ENCODE results near the gene NLGN3. TPM values are rescaled to one million over a fixed set of nuclear protein-coding genes. Genes with fewer than 3 reads are reported as not detected.

NLGN3 gene
- total RNA-seq, 1 donor from 2014 or later = under 0.01 TPM

- Histone ChIP-seq H3K4me3 (ENCODE audit: low read depth, low read length) (no peak overlapping the region), H3K27me3 (ENCODE audit: control insufficient read depth, insufficient read depth, low read length) (no peaks in the 10 kb centered on the region), H3K36me3 (ENCODE audit: control insufficient read depth, insufficient read depth, low read length) (no peaks in the 10 kb centered on the region)
- TF ChIP-seq, protein P1, sequence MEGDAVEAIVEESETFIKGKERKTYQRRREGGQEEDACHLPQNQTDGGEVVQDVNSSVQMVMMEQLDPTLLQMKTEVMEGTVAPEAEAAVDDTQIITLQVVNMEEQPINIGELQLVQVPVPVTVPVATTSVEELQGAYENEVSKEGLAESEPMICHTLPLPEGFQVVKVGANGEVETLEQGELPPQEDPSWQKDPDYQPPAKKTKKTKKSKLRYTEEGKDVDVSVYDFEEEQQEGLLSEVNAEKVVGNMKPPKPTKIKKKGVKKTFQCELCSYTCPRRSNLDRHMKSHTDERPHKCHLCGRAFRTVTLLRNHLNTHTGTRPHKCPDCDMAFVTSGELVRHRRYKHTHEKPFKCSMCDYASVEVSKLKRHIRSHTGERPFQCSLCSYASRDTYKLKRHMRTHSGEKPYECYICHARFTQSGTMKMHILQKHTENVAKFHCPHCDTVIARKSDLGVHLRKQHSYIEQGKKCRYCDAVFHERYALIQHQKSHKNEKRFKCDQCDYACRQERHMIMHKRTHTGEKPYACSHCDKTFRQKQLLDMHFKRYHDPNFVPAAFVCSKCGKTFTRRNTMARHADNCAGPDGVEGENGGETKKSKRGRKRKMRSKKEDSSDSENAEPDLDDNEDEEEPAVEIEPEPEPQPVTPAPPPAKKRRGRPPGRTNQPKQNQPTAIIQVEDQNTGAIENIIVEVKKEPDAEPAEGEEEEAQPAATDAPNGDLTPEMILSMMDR (IDR thresholded peaks at IDR 0.05; ENCODE audit: insufficient read depth, low read length, severe bottlenecking) = no peak
- DNase-seq (ENCODE audit: low read depth) (no peak), FAIRE-seq (no peak)
These were observed 39.0 kb upstream of the NLGN3 start for GRCh38 chrX:71105628-71106027.

GRCh38 chrX:71106427-71106826 is 38.2 kb upstream of the NLGN3 start, which contains the start of gene CXorf65:
TSS of gene CXorf65 (minus strand) at chrX:71106740. CDS start at chrX:71106556, 184 bp downstream.
- Histone ChIP-seq H3K4me3 (ENCODE audit: low read depth, low read length) (no peak within 1 kb of the TSS), H3K36me3 (ENCODE audit: control insufficient read depth, insufficient read depth, low read length) (no peaks in the 10 kb centered on the region), H3K27me3 (ENCODE audit: control insufficient read depth, insufficient read depth, low read length) (no peaks in the 10 kb centered on the region)
- TF ChIP-seq, protein P1 (IDR thresholded peaks at IDR 0.05; ENCODE audit: insufficient read depth, low read length, severe bottlenecking) = no peak
- DNase-seq (ENCODE audit: low read depth) (no peak), FAIRE-seq (no peak)

DNA sequence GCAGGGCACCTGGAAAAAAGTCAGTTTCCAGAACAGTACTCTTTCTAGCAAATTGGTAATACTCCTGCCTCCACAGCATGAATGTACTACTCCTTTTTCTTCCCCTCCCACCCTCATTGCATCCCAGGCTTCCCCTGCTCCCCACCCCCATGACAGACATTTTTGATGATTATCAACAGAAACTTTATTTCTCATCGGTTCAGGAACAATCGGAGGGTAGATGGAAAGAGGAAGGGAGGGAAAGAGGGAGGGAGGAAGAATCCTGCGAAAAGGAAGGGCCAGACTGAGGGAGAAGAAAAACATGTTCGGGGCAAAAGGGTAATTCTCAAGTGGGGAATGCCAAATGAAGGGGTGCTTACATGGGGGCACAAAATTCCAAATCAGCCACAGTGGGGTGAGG is 37.4 kb upstream of the NLGN3 start:
- DNase-seq (ENCODE audit: low read depth) (no peak), FAIRE-seq (no peak)
- Histone ChIP-seq H3K36me3 (ENCODE audit: control insufficient read depth, insufficient read depth, low read length) (no peaks in the 10 kb centered on the region), H3K27me3 (ENCODE audit: control insufficient read depth, insufficient read depth, low read length) (no peaks in the 10 kb centered on the region), H3K4me3 (ENCODE audit: low read depth, low read length) (no peak overlapping the region)
- TF ChIP-seq, protein P1 (IDR thresholded peaks at IDR 0.05; ENCODE audit: insufficient read depth, low read length, severe bottlenecking) = no peak

GRCh38 chrX:71107762-71108360 is 36.8 kb upstream of the NLGN3 start:
- no peaks in the 10 kb centered on the region for H3K36me3 ChIP-seq (ENCODE audit: control insufficient read depth, insufficient read depth, low read length)
- FAIRE-seq (no peak), DNase-seq (ENCODE audit: low read depth) (no peak)
- TF ChIP-seq, protein P1 (IDR thresholded peaks at IDR 0.05; ENCODE audit: insufficient read depth, low read length, severe bottlenecking) = no peak
- no peaks in the 10 kb centered on the region for H3K27me3 ChIP-seq (ENCODE audit: control insufficient read depth, insufficient read depth, low read length)
- H3K4me3 ChIP-seq (ENCODE audit: low read depth, low read length) = no peak overlapping the region

DNA sequence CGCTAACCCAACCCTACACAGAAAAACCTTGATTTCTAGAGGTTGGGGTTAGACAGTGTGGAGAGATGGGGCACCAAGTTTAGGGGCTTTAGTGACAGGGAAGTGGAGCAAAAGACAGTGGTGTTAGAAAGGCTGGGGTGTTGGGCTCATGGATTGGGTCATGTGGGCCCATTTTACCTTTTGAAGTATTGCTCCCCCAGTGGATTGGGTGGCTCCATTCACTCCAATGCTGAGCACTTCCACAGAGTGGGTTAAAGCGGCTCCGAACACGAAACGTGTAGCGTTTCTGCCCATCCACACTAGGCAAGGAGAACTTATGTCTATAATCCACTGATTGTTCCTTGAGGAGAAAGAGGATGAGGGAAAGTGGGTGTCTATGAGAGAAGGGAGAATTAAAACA is 35.6 kb upstream of the NLGN3 start:
- H3K4me3 ChIP-seq (ENCODE audit: low read depth, low read length) = no peak overlapping the region
- H3K27me3 ChIP-seq (ENCODE audit: control insufficient read depth, insufficient read depth, low read length) = no peaks in the 10 kb centered on the region
- H3K36me3 ChIP-seq (ENCODE audit: control insufficient read depth, insufficient read depth, low read length) = no peaks in the 10 kb centered on the region
- no peak for FAIRE-seq
- TF ChIP-seq, protein P1 (IDR thresholded peaks at IDR 0.05; ENCODE audit: insufficient read depth, low read length, severe bottlenecking) = no peak
- DNase-seq (ENCODE audit: low read depth) = no peak

Measured in bronchial epithelial cell (primary cell).